COLO668 (cell line): Measurements from ENCODE around the gene FGFR4.
A peak's percentile ranks its signal among the peaks of the same experiment; 100 is the strongest.

Experiments
- DNase-seq: peaks from one replicate; lab custom pipeline; 2025; ENCODE audit not compliant: unreplicated experiment; lab: John Stamatoyannopoulos, UW

Gene FGFR4

GRCh38 chr5:177084175-177084574 is 2.5 kb upstream of the FGFR4 start:
- DNase-seq, result no peak

- no peak for DNase-seq
Observed at GRCh38 chr5:177085985-177086653, 596 bp upstream of the FGFR4 start.

- no peak for DNase-seq
Observed at GRCh38 chr5:177087398-177088005, 787 bp downstream of the FGFR4 start.

GRCh38 chr5:177089127-177089526 is 2.4 kb downstream of the FGFR4 start:
- DNase-seq, result no peak

GRCh38 chr5:177089825-177090641 is 3.3 kb downstream of the FGFR4 start:
- no peak for DNase-seq

DNA sequence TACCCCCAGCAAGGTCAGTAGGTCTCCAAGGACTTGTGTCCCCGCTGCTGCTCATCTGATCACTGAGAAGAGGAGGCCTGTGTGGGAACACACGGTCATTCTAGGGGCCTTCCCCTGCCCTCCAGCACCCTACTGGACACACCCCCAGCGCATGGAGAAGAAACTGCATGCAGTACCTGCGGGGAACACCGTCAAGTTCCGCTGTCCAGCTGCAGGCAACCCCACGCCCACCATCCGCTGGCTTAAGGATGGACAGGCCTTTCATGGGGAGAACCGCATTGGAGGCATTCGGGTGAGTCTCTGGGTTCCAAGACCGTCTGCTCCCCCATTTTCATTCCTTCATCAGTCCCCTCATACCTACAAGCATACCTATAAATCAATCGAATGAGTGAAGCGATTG is 4.1 kb downstream of the FGFR4 start:
- no peak for DNase-seq

DNA sequence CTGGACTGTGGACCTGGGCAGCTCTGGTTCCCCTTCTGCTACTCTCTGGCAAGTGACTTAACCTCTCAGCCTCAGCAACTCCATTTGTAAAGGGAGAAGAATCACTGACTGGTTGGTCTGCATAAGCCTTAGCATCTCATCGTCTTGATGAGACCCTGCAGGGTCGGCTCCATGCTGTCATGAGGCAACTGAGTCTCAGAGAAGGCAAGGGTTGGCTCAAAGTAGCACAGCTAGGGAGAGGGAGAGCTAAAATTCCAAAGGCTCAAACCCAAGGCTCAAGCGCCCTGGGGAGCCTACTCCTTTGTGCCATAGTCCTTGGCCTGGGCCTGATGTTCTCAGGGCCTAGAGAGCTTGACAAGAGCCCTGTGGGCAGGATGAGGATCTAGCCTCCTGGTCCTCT is 4.5 kb downstream of the FGFR4 start:
- DNase-seq, result no peak

GRCh38 chr5:177092178-177093081 is 5.7 kb downstream of the FGFR4 start:
- no peak for DNase-seq

GRCh38 chr5:177093082-177093712 is 6.5 kb downstream of the FGFR4 start:
- no peak for DNase-seq

DNA sequence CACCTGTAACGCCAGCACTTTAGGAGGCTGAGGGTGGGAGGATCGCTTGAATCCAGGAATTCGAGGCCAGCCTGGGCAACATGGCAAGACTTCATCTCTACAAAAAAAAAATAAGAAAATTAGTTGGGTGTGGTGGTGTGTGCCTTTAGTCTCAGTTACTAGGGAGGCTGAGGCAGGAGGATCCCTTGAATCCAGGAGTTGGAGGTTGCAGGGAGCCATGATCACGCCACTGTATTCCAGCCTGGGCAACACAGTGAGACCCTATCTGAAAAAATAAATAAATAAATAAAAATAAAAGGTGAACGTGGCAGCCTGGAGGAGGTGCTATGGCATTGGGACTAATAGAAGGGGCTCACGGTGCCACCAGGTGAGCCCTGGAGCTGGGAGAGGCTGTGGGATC is 7.1 kb downstream of the FGFR4 start:
- DNase-seq, result no peak

DNA sequence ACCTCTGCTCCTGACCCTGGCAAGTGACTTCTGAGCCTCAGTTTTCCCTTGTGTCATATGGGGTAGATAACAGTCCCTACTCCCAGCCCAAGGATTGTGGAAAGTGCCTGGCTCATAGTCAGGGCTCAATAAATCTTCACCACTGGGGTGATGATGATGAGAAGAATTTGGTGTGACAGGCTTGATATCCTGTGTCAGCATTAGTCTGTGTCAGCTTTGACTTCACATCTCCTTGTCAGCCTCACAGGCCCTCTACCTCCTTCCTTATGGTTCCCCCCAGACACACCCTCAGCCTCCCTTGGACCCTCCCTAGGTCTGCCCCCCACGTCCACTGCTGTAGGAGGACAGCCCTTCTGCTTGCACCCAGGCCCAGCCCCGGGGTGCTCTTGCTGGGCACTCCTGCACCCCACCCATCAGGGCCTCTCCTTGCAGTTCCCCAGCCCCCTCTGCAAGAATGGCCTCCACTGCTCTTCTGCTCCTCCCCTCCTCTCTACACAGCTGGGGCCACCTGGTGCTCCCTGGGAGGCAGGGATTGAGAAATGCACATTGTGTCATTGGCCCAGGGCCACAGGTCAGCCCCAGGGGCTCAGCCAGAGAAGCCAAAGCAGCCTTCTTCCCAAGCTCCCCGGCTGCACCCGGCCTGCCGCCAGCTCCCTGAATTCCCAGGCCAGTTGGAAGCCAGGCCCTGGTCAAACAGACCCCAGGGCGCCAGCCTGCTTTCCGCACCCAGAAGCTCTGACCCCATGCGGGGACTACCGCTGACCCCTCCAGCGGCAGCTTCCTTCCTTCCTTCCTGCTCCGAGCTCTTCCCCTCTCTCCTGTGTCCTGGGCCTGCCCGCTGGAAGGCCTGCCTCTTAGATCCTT is 7.7 kb downstream of the FGFR4 start:
- DNase-seq, result no peak

DNA sequence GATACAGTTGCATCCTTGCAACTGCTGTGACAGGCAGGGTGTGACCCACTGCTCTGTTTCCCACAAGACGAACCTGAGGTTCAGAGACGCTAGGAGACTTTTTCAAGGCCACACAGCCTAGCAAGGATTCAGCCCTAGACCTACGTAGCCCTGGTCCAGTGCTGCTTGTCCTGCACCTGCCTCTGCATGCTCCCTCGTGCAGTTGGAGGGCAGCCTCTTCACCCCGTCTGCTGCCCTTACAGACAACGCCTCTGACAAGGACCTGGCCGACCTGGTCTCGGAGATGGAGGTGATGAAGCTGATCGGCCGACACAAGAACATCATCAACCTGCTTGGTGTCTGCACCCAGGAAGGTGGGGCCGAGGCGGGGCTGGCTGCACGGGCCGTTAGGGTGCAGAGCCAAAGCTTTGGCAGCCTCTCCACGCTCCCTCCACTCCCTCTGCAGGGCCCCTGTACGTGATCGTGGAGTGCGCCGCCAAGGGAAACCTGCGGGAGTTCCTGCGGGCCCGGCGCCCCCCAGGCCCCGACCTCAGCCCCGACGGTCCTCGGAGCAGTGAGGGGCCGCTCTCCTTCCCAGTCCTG is 8.5 kb downstream of the FGFR4 start:
- DNase-seq, result no peak

GRCh38 chr5:177096162-177097015 is 9.7 kb downstream of the FGFR4 start:
- DNase-seq, result no peak

- no peak for DNase-seq
Observed at GRCh38 chr5:177097016-177097985, 10.6 kb downstream of the FGFR4 start.

DNA sequence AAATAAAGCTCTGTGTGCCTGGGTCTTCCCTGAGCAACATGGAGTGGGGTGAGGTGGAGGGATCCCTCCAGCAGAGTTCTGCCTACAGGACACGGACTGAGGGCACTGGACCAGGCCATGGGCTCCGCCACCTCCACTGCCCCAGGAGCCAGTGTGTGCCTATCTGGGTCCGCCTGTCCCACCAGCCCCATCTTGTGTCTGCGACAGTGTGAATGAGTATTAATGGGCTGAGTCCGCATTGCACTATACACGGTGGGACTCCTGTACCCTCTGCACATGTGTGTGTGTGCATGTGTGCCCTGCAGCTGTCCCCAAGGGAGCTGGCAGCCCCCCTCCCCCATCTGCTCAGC is 11.4 kb downstream of the FGFR4 start:
- DNase-seq, result no peak

GRCh38 chr5:177098470-177099141 is 11.9 kb downstream of the FGFR4 start:
- peak; percentile 42 for DNase-seq
